ENCODE measurements around the gene PTGIS.

The PTGIS gene

DNA sequence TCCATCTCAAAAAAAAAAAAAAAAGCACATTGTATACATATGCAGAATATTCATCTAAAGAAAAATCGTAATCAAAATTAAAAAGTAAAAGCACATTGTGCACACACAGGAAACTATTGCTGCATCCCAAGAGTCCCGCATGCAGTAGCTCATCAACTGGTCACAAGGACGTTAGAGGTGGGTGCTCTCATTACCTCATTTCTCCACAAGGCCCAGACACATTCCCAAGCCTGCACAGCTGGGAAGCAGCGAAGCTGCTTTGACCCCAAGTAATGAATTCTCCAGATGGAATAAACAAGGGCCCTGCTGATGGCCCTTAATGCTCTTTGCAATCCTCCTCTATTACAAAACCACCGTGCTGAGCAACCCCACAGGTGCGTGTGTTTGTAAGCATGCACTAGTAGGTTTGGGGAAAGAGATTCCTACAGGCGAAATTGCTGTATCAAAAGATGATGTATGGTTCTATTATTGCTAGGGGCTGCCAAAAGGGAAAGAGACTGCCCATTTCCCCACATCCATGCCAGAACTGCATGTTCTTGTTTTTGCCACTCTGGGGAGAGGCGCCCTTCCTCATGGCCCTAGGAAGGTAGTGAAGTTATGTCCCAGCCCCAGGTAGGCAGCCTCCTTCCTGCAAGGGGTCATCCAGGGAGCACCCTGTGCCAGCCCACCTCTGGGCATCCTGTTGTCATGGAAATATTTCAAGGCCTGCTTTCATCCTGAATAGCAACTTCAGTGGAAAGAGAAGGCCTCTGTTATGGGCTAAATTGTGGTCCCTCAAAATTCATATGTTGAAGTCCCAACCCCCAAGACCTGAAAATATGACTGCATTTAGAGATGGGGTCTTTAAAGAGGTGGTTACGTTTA lies 34.6 kb upstream of the PTGIS start:
- Mint-ChIP-seq H3K4me1 (ENCODE audit: low read depth) (peaks cover 33% of the 10 kb centered on the region), H3K36me3 (ENCODE audit: low read depth) (peaks cover 25% of the 10 kb centered on the region), H3K27me3 (ENCODE audit: low read depth) (no peaks in the 10 kb centered on the region), H3K27ac (no peak overlapping the region), H3K4me3 (no peak overlapping the region), H3K9me3 (no peaks in the 10 kb centered on the region)

DNA sequence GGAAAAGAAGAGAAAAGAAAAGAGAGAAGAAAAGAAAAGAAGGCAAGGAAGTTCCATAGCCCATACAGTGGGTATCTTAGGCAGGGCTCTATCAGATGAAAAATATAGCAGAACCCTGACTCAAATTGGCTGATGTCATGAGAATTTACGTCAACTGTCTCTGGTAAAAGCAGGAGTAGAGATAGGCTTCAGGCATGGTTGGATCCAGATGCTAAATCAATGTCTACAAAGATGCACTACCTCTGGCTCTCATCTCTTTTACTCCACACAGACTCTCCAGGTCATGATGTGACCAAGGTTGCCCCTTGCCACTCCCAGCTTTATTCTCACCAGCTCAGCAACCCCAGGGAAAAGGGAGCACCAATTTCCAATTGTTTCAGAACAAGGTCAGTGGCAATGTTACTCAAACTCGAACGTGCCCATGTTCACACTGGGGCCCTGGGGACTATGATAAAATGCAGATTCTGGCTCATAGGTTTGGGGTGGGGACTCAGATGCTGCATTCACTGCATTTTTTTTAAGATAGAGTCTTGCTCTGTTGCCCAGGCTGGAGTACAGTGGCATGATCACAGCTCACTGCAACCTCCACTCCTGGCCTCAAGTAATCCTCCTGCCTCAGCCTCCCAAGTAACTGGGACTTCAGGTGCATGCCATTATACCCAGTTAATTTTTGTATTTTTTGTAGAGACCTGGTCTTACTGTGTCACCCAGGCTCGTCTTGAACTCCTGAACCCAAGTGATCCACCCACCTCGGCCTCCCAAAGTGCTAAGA lies 33.4 kb upstream of the PTGIS start:
- Mint-ChIP-seq H3K9me3 (no peaks in the 10 kb centered on the region), H3K27me3 (ENCODE audit: low read depth) (no peaks in the 10 kb centered on the region), H3K27ac (peak overlapping the region; percentile 72), H3K36me3 (ENCODE audit: low read depth) (peaks cover 31% of the 10 kb centered on the region), H3K4me3 (no peak overlapping the region), H3K4me1 (ENCODE audit: low read depth) (peaks cover 38% of the 10 kb centered on the region)

DNA sequence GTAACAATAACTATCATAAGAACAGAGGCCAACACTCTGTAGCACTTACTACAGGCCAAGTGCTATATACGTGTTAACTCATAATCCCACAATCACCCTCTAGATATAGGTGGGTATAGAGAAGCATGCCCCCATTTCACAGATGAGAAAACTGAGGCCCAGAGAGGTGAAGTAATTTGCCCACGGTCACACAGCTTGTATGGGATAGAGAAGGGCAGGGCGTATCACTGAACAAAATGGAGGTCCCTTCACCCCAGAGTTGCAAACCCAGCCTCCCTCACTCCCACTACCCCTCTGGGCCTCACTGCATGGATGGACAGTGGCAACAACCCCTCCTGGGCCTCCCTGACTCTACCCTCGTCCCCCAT lies 31.8 kb upstream of the PTGIS start:
- Mint-ChIP-seq H3K9me3 (no peaks in the 10 kb centered on the region), H3K4me3 (no peak overlapping the region), H3K27me3 (ENCODE audit: low read depth) (no peaks in the 10 kb centered on the region), H3K36me3 (ENCODE audit: low read depth) (peaks cover 34% of the 10 kb centered on the region), H3K4me1 (ENCODE audit: low read depth) (peaks cover 48% of the 10 kb centered on the region), H3K27ac (peak overlapping the region; percentile 12)

DNA sequence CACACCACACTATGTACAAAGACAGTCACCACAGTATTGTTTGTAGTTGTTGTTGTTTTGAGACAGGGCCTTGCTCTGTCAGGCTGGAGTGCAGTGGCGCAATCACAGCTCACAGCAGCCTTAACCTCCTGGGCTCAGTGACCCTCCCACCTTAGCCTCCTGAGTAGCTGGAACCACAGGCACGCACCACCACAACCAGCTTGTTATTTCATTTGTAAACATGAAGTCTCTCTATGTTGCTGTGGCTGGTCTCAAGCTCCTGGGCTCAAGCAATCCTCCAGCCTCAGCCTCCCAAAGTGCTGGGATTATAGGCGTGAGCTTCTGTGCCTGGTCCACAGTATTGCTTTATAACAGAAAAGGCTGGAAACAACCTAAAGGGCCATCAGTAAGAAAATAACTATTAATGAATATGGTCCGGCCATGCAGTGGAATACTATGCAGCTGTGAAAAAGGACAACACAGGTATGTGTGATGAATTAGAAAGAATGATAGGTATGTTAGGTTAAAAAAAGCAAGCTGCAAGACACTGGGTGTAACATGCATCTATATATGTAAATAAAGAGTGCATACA lies 30.0 kb upstream of the PTGIS start:
- Mint-ChIP-seq H3K36me3 (ENCODE audit: low read depth) (peaks cover 34% of the 10 kb centered on the region), H3K27me3 (ENCODE audit: low read depth) (no peaks in the 10 kb centered on the region), H3K4me3 (peak overlapping the region; percentile 60), H3K9me3 (no peaks in the 10 kb centered on the region), H3K27ac (peak overlapping the region; percentile 91), H3K4me1 (ENCODE audit: low read depth) (peaks cover 57% of the 10 kb centered on the region)

DNA sequence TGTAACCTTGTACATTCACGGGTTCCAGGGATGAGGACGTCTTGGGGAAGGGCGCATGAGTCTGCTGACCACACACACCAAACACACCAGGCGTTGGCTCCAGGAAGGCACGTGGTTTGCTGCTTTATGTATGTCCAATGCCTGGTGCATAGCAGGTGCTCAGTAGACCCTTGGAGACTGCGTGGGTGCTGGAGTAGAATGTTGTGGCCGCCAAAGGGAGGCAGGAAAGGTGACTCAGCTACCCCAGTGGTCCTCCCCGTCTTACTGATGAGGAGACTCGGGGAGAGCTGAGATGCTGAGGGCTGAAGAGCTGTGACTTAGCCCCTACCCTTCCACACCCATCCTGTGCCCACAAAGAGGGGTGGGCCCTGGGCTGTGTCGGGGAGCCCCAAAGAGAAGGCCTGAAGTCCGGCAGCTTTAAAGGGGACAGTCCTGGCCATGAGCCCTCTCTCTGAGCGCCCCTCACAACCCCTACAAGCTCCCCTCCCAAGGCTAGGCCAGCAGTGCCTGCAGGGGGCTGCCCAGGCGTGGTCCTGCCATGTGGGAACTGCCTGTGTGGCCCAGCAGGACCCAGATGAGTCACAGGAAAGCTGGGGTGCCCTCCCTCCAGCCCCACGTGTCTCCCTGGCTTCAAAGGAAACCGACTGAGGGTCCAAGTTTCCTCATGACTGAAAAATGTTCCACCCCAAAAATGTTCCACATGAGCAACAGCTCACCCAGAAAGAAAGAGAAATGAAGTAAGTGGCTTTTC lies 28.0 kb upstream of the PTGIS start:
- peak overlapping the region; percentile 96 for H3K27ac Mint-ChIP-seq
- peaks cover 69% of the 10 kb centered on the region for H3K4me1 Mint-ChIP-seq (ENCODE audit: low read depth)
- H3K36me3 Mint-ChIP-seq (ENCODE audit: low read depth): peaks cover 37% of the 10 kb centered on the region
- H3K27me3 Mint-ChIP-seq (ENCODE audit: low read depth): no peaks in the 10 kb centered on the region
- H3K4me3 Mint-ChIP-seq: peak overlapping the region; percentile 74
- peaks cover 5% of the 10 kb centered on the region for H3K9me3 Mint-ChIP-seq

DNA sequence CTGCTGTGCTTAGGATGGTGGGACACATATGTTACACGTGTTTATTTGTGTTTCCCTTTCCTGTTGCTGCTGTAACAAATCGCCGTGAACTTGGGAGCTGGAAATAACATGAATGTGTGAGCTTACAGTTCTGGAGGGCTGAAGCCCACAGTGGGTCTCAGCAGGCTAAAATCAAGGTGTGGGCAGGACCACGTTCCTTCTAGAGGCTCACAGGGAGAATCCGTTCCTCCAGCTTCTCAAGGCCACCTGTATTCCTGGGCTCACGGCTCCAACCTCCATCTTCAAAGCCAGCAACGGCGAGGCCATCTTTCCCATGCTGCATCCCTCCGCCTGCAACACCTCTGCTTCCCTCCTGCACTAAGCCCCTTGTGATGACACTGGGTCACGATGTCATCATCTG lies 27.4 kb upstream of the PTGIS start:
- peak overlapping the region; percentile 74 for H3K4me3 Mint-ChIP-seq
- H3K9me3 Mint-ChIP-seq: peaks cover 8% of the 10 kb centered on the region
- no peaks in the 10 kb centered on the region for H3K27me3 Mint-ChIP-seq (ENCODE audit: low read depth)
- peak overlapping the region; percentile 96 for H3K27ac Mint-ChIP-seq
- peaks cover 38% of the 10 kb centered on the region for H3K36me3 Mint-ChIP-seq (ENCODE audit: low read depth)
- H3K4me1 Mint-ChIP-seq (ENCODE audit: low read depth): peaks cover 71% of the 10 kb centered on the region

DNA sequence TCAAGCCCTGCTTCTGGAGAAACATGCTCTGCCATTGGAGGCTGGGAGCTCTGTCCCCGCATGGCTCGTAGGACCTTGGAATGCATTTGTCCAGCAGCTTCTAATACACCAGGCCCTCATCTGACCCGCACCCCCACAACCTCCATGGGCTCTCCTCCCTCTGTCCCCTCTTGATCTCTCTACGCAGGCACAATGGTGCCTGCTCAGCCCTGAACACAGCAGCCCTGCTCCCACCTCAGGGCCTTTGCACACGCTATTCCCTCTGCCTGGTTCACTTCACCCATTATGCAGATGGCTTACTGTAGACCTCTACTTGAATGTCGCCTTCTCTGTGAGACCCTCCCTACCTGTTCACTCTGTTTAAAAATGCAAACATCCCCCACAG lies 27.0 kb upstream of the PTGIS start:
- H3K9me3 Mint-ChIP-seq: peaks cover 12% of the 10 kb centered on the region
- H3K4me1 Mint-ChIP-seq (ENCODE audit: low read depth): peaks cover 72% of the 10 kb centered on the region
- H3K27me3 Mint-ChIP-seq (ENCODE audit: low read depth): no peaks in the 10 kb centered on the region
- H3K27ac Mint-ChIP-seq: peak overlapping the region; percentile 96
- peaks cover 39% of the 10 kb centered on the region for H3K36me3 Mint-ChIP-seq (ENCODE audit: low read depth)
- H3K4me3 Mint-ChIP-seq: peak overlapping the region; percentile 74

DNA sequence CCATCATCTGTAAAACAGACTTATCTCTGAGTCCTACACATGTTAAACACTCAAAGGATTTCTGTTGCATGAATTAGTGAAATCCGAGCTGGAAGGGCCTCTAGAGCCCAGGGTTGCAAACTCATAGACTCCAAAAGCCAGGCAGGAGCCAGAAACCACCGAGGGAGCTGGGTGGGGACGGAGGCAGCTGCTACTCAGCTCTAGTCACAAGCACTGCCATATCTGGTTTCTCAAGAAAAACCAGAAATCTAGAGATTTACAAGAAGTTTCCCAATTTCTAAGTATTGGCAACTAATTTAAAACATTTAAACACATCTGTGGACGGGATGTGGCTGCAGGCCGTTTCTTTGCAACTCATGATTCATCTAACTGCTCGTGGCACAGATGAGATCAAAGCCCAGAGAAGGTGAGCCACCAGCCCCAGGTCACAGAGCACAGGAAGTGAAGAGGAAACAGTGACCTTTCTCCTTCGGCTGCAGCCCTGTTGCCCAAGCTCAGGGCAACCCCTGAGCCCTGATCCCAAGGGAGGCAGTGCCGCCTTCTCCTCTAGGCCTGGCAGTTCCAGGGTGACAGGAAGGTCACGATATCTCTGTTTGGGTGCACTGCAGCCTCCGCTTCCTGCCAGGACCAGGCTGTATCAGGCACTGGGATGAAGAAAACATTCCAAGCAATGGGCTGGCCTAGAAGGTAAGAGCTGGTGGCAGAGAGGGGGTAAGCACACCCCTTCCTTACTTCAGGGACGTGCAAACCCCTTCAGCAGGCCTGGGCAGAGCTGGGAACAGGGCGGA lies 26.4 kb upstream of the PTGIS start:
- H3K4me3 Mint-ChIP-seq: peak overlapping the region; percentile 74

DNA sequence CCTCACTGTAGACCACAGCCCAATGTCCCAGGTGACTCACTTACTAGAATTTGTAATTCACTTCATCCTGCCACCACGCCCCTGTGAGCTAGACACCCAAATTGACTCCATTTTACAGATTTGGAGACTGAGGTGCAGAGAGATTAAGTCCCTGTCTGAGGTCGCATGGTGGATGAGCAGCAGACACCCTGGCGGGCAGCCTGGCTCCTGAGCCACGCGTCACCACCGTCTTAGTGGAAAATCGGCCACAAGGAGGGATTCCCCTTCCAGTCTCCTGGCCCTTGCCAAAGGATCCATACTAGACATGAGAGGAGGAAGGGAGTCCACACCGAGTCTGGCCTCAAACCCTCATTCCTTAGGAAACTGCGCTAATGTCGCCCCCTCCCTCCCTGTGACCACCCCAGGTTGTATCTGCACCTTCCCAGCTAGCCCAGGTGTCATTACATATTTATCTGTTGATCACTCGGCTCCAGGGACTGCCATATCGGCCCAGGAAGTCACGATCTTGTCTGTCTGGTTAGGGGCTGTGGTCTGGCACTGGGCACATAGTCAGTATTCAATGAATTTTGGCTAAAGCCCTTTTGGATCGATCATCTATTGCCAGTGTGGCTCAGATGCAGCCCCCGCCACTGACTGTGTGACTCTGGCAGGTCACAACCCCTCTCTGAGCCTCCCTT lies 25.7 kb upstream of the PTGIS start:
- Mint-ChIP-seq H3K4me1 (ENCODE audit: low read depth) (peaks cover 78% of the 10 kb centered on the region), H3K36me3 (ENCODE audit: low read depth) (peaks cover 45% of the 10 kb centered on the region), H3K4me3 (peak overlapping the region; percentile 74), H3K27me3 (ENCODE audit: low read depth) (no peaks in the 10 kb centered on the region), H3K9me3 (peaks cover 15% of the 10 kb centered on the region), H3K27ac (peak overlapping the region; percentile 96)

More for the DNA sequence above, 26.4 kb upstream of the PTGIS start:
- Mint-ChIP-seq H3K9me3 (peaks cover 15% of the 10 kb centered on the region), H3K4me1 (ENCODE audit: low read depth) (peaks cover 75% of the 10 kb centered on the region), H3K36me3 (ENCODE audit: low read depth) (peaks cover 43% of the 10 kb centered on the region), H3K27me3 (ENCODE audit: low read depth) (no peaks in the 10 kb centered on the region), H3K27ac (peak overlapping the region; percentile 96)

DNA sequence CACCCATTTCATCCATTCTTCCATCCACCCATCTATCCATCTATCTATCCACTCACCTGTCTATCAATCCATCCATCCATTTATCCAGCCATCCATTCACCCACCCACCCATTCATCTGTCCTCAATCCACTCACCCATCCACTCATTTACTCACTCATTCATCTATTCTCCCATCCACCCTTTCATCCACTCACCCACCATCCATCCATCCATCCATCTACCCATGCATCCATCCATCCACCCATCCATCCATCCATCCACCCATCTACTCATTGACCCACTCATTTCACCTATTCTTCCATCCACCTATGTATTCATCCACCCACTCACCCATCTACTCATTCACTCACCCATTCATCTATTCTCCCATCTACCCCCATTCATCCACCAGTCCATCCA lies 24.2 kb upstream of the PTGIS start:
- peak overlapping the region; percentile 96 for H3K27ac Mint-ChIP-seq
- peaks cover 39% of the 10 kb centered on the region for H3K36me3 Mint-ChIP-seq (ENCODE audit: low read depth)
- peak overlapping the region; percentile 74 for H3K4me3 Mint-ChIP-seq
- H3K4me1 Mint-ChIP-seq (ENCODE audit: low read depth): peaks cover 71% of the 10 kb centered on the region
- H3K9me3 Mint-ChIP-seq: peaks cover 15% of the 10 kb centered on the region
- H3K27me3 Mint-ChIP-seq (ENCODE audit: low read depth): no peaks in the 10 kb centered on the region

DNA sequence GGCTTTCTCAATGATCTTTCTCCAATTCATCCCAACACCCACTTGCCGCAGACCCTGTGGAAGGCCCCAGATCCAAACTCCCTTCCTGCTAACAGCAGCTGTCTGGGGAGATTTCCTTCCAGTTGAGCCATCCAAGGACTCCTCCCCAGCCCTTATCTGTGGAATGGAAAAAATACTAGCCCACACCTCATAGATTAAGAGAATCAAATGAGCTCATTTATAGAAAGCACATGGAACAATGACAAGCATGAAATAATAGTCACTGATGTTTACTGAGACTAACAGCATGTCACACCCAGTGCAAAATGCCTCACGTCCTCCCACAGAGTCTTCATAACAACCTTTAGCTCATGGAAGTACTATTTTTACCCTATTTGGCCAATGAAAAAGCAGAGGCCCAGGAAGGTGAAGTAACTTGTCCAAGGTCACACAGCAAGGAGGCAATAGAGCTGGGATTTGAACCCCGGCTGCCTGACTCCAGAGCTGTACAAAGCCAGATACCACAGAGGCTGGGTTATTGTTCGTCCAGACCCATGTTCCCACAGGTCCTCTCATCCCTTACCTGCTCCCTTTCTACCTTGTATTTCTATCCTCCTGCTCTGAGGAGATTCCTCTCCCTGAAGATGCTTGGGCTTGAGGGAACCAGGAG lies 23.4 kb upstream of the PTGIS start:
- no peaks in the 10 kb centered on the region for H3K27me3 Mint-ChIP-seq (ENCODE audit: low read depth)
- H3K9me3 Mint-ChIP-seq: peaks cover 15% of the 10 kb centered on the region
- peaks cover 37% of the 10 kb centered on the region for H3K36me3 Mint-ChIP-seq (ENCODE audit: low read depth)
- H3K4me3 Mint-ChIP-seq: peak overlapping the region; percentile 74
- H3K4me1 Mint-ChIP-seq (ENCODE audit: low read depth): peaks cover 69% of the 10 kb centered on the region
- H3K27ac Mint-ChIP-seq: peak overlapping the region; percentile 96

DNA sequence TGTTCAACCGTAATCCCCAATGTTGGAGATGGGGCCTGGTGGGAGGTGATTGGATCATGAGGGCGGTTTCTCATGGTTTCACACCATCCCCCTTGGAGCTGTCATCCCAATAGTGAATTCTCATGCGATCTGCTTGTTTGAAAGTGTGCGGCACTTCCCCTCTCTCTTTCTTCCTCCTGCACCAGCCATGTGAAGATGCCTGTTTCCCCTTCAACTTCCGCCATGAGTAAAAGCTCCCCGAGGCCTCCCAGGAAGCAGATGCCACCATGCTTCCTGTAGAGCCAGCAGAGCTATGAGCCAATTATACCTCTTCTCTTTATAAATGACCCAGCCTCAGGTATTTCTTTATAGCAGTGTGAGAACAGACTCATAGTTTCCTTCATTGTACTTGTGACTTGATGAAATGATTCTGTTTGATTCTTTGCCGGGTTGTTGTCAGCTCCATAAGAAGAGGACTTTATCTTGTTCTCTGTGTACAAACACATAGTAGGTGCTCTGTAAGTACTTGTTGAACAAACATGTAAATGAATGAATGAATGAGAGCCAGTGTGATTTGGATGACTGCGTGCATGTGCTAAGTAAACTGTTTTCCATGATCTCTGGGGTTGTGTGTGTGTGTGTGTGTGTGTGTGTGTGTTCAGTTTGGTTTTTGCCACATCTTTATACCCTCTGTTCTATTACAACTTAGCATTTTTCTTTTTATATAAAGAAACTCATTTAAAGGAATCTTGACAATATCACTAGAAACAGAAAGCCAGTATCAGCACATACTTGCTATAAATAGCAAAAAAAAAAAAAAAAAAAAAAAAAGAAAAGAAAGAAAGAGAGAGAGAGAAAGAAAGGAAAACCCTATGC lies 22.5 kb upstream of the PTGIS start:
- H3K27ac Mint-ChIP-seq: peak overlapping the region; percentile 96
- peaks cover 35% of the 10 kb centered on the region for H3K36me3 Mint-ChIP-seq (ENCODE audit: low read depth)
- peak overlapping the region; percentile 52 for H3K4me3 Mint-ChIP-seq
- H3K27me3 Mint-ChIP-seq (ENCODE audit: low read depth): no peaks in the 10 kb centered on the region
- peaks cover 61% of the 10 kb centered on the region for H3K4me1 Mint-ChIP-seq (ENCODE audit: low read depth)
- peaks cover 15% of the 10 kb centered on the region for H3K9me3 Mint-ChIP-seq

All from T-helper 1 cell treated with Interleukin-12 subunit alpha and Interleukin-12 subunit beta and Interleukin-4 antibody, amounts not matched to agents 30 μg/mL and 1 μg/mL, for 36 hours (primary cell).